Measurements from ENCODE around the gene FRAT2.
"Not testable (repeated sequence)": the region's sequence is repeated elsewhere in the genome, so short reads cannot be mapped to it uniquely, and the experiment has no call there.

FRAT2 gene

GRCh38 chr10:97356318-97356914 lies 21.9 kb upstream of the FRAT2 start:
- Histone ChIP-seq H3K4me1 (ENCODE audit: control insufficient read depth, insufficient read depth, low read length, unreplicated experiment) (no peaks in the 10 kb centered on the region), H3K4me3 (ENCODE audit: low read depth, low read length) (no peak overlapping the region), H3K79me2 (ENCODE audit: control insufficient read depth, insufficient read depth, low read length, unreplicated experiment) (no peaks in the 10 kb centered on the region), H3K27me3 (ENCODE audit: insufficient read depth, low read length) (no peaks in the 10 kb centered on the region), H3K36me3 (ENCODE audit: insufficient read depth, low read length) (no peaks in the 10 kb centered on the region), H2AFZ (ENCODE audit: low read length, unreplicated experiment) (no peak overlapping the region), H3K27ac (ENCODE audit: low read depth, low read length) (no peak overlapping the region)

DNA sequence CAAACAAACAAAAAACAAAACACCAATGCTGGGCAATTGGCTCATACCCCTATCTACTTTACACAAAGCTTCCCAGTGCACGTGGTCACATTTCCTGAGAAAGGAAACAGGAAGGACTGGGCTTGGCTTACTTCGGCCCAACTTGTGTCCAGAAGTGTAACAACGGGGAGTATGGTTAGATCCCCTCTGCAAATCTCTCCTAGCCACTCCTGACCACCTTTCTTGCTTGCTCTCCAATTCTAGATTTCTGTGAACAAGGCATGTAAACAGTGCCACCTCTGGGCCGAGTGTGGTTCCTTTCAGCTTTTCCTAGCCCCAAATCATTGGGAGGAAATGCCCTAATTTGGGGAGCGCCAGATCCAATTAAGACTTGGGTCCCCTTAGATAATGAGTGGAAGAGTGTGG lies 21.0 kb upstream of the FRAT2 start:
- Histone ChIP-seq H3K4me3 (ENCODE audit: low read depth, low read length) (no peak overlapping the region), H3K4me1 (ENCODE audit: control insufficient read depth, insufficient read depth, low read length, unreplicated experiment) (no peaks in the 10 kb centered on the region), H3K27me3 (ENCODE audit: insufficient read depth, low read length) (no peaks in the 10 kb centered on the region), H3K27ac (ENCODE audit: low read depth, low read length) (no peak overlapping the region), H3K79me2 (ENCODE audit: control insufficient read depth, insufficient read depth, low read length, unreplicated experiment) (no peaks in the 10 kb centered on the region), H2AFZ (ENCODE audit: low read length, unreplicated experiment) (no peak overlapping the region), H3K36me3 (ENCODE audit: insufficient read depth, low read length) (no peaks in the 10 kb centered on the region)

GRCh38 chr10:97353945-97354344 lies 19.4 kb upstream of the FRAT2 start:
- Histone ChIP-seq H3K36me3 (ENCODE audit: insufficient read depth, low read length) (no peaks in the 10 kb centered on the region), H3K79me2 (ENCODE audit: control insufficient read depth, insufficient read depth, low read length, unreplicated experiment) (no peaks in the 10 kb centered on the region), H3K4me3 (ENCODE audit: low read depth, low read length) (no peak overlapping the region), H2AFZ (ENCODE audit: low read length, unreplicated experiment) (no peak overlapping the region), H3K27me3 (ENCODE audit: insufficient read depth, low read length) (no peaks in the 10 kb centered on the region), H3K27ac (ENCODE audit: low read depth, low read length) (no peak overlapping the region), H3K4me1 (ENCODE audit: control insufficient read depth, insufficient read depth, low read length, unreplicated experiment) (no peaks in the 10 kb centered on the region)

DNA sequence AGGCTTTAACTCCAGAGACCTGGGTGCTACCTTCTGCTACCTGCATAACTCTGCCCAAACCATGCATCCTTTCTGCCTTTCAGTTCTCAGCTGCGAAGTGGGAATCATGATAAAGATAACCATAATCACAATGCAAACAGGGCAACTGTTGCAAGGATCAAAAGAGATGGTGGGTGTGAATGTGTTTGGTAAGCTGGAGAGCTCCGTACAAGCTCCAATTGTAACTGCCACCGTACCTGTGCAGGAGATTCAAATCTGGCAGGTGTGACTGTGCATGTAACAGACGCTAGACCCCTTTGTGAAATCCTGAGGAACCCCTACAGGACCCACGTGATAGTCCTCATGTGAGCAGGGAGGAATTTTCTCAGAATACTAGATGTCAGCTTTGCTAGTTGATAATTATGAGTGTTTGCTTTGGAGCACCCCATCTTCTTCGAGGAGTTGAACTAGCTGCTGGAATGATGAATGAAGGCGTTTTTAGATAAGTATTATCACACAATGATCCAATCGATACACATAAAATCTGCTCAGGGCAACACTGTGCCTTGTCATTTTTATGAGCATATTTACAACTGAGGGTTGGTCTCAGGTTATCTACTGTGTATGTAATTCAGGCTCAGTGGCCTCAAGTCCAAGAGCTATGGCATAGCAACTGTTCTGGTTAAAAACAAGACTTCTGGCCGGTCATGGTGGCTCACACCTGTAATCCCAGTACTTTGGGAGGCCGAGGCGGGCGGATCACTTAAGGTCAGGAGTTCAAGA lies 15.4 kb upstream of the FRAT2 start:
- H3K27me3 ChIP-seq (ENCODE audit: insufficient read depth, low read length), result no peaks in the 10 kb centered on the region
- H2AFZ ChIP-seq (ENCODE audit: low read length, unreplicated experiment), result no peak overlapping the region
- H3K36me3 ChIP-seq (ENCODE audit: insufficient read depth, low read length), result no peaks in the 10 kb centered on the region
- H3K4me3 ChIP-seq (ENCODE audit: low read depth, low read length), result no peak overlapping the region
- no peaks in the 10 kb centered on the region for H3K4me1 ChIP-seq (ENCODE audit: control insufficient read depth, insufficient read depth, low read length, unreplicated experiment)
- H3K79me2 ChIP-seq (ENCODE audit: control insufficient read depth, insufficient read depth, low read length, unreplicated experiment), result no peaks in the 10 kb centered on the region
- H3K27ac ChIP-seq (ENCODE audit: low read depth, low read length), result no peak overlapping the region

DNA sequence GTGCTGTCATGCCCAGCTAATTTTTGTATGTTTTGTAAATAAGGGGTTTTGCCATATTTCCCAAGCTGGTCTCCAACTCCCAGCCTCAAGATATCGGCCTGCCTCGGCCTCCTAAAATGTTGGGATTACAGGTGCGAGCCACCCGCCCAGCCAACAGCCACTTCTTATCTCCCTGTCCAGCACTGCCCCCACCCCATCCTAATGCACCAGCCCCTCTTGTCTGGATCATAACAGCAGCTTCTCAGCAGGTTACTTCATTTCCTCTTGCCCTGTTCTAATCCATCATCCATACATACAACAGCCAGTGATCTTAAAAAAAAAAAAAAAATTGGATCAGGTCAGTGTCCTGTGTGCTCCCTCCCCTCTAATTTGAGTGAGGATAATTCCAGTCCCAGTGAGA lies 12.8 kb upstream of the FRAT2 start:
- H3K27ac ChIP-seq (ENCODE audit: low read depth, low read length), result no peak overlapping the region

GRCh38 chr10:97343664-97344063 lies 9.1 kb upstream of the FRAT2 start:
- H3K27ac ChIP-seq (ENCODE audit: low read depth, low read length); H3K4me3 ChIP-seq (ENCODE audit: low read depth, low read length); H2AFZ ChIP-seq (ENCODE audit: low read length, unreplicated experiment); H3K27me3 ChIP-seq (ENCODE audit: insufficient read depth, low read length); H3K4me1 ChIP-seq (ENCODE audit: control insufficient read depth, insufficient read depth, low read length, unreplicated experiment); H3K79me2 ChIP-seq (ENCODE audit: control insufficient read depth, insufficient read depth, low read length, unreplicated experiment); H3K36me3 ChIP-seq (ENCODE audit: insufficient read depth, low read length): not testable (repeated sequence)

More for the DNA sequence above, 12.8 kb upstream of the FRAT2 start:
- Histone ChIP-seq H2AFZ (ENCODE audit: low read length, unreplicated experiment) (no peak overlapping the region), H3K4me1 (ENCODE audit: control insufficient read depth, insufficient read depth, low read length, unreplicated experiment) (no peaks in the 10 kb centered on the region), H3K36me3 (ENCODE audit: insufficient read depth, low read length) (no peaks in the 10 kb centered on the region), H3K27me3 (ENCODE audit: insufficient read depth, low read length) (no peaks in the 10 kb centered on the region), H3K4me3 (ENCODE audit: low read depth, low read length) (no peak overlapping the region), H3K79me2 (ENCODE audit: control insufficient read depth, insufficient read depth, low read length, unreplicated experiment) (no peaks in the 10 kb centered on the region)

DNA sequence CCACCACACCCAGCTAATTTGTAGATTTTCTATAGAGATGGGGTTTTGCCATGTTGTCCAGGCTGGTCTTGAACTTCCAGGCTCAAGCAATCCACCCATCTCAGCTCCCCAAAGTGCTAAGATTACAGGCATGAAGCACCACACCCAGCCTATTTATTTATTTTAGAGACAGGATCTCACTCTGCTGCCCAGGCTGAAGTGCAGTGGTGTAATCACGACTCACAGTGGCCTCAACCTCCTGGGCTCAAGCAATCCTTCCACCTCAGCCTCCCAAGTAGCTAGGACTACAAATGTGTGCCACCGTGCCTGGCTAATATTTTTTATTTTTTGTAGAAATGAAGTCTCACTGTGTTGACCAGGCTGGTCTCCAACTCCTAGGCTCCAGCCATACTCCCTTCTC lies 6.9 kb upstream of the FRAT2 start:
- Histone ChIP-seq H3K27ac (ENCODE audit: low read depth, low read length) (no peak overlapping the region), H3K79me2 (ENCODE audit: control insufficient read depth, insufficient read depth, low read length, unreplicated experiment) (no peaks in the 10 kb centered on the region), H2AFZ (ENCODE audit: low read length, unreplicated experiment) (no peak overlapping the region), H3K36me3 (ENCODE audit: insufficient read depth, low read length) (no peaks in the 10 kb centered on the region), H3K4me1 (ENCODE audit: control insufficient read depth, insufficient read depth, low read length, unreplicated experiment) (peaks cover 8% of the 10 kb centered on the region), H3K27me3 (ENCODE audit: insufficient read depth, low read length) (peaks cover 14% of the 10 kb centered on the region), H3K4me3 (ENCODE audit: low read depth, low read length) (no peak overlapping the region)

DNA sequence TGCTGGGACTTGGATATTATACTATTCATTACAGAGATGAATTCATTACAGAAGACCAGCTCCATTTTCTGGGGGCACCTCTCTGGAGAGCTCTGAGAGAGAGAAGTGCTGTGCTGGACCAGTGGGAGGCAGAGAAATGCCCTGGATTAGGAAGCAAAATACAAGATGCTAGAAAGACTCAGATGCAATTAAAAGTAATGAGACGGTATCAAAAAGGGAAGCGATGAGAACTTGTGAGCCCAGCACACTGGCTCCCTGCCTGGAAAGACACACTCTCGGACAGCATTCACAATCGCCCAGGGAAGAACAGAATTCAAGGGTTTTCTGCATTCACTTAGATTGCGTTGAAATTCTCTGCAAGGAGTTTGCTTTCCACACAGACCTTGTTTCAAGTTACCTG lies 3.5 kb upstream of the FRAT2 start:
- H3K27me3 ChIP-seq (ENCODE audit: insufficient read depth, low read length), result peaks cover 26% of the 10 kb centered on the region
- no peaks in the 10 kb centered on the region for H3K36me3 ChIP-seq (ENCODE audit: insufficient read depth, low read length)
- H3K4me3 ChIP-seq (ENCODE audit: low read depth, low read length), result no peak overlapping the region
- H3K27ac ChIP-seq (ENCODE audit: low read depth, low read length), result no peak overlapping the region
- no peak overlapping the region for H2AFZ ChIP-seq (ENCODE audit: low read length, unreplicated experiment)
- H3K4me1 ChIP-seq (ENCODE audit: control insufficient read depth, insufficient read depth, low read length, unreplicated experiment), result peaks cover 8% of the 10 kb centered on the region
- no peaks in the 10 kb centered on the region for H3K79me2 ChIP-seq (ENCODE audit: control insufficient read depth, insufficient read depth, low read length, unreplicated experiment)

GRCh38 chr10:97336942-97337831 lies 2.7 kb upstream of the FRAT2 start:
- Histone ChIP-seq H3K4me1 (ENCODE audit: control insufficient read depth, insufficient read depth, low read length, unreplicated experiment) (peaks cover 8% of the 10 kb centered on the region), H3K79me2 (ENCODE audit: control insufficient read depth, insufficient read depth, low read length, unreplicated experiment) (peaks cover 6% of the 10 kb centered on the region), H3K36me3 (ENCODE audit: insufficient read depth, low read length) (no peaks in the 10 kb centered on the region), H3K27ac (ENCODE audit: low read depth, low read length) (no peak overlapping the region), H3K27me3 (ENCODE audit: insufficient read depth, low read length) (peaks cover 26% of the 10 kb centered on the region), H3K4me3 (ENCODE audit: low read depth, low read length) (no peak overlapping the region), H2AFZ (ENCODE audit: low read length, unreplicated experiment) (no peak overlapping the region)

- H3K4me3 ChIP-seq (ENCODE audit: low read depth, low read length), result no peak overlapping the region
- H3K27ac ChIP-seq (ENCODE audit: low read depth, low read length), result no peak overlapping the region
- peaks cover 26% of the 10 kb centered on the region for H3K27me3 ChIP-seq (ENCODE audit: insufficient read depth, low read length)
- peaks cover 12% of the 10 kb centered on the region for H3K4me1 ChIP-seq (ENCODE audit: control insufficient read depth, insufficient read depth, low read length, unreplicated experiment)
- H3K36me3 ChIP-seq (ENCODE audit: insufficient read depth, low read length), result no peaks in the 10 kb centered on the region
- peaks cover 10% of the 10 kb centered on the region for H3K79me2 ChIP-seq (ENCODE audit: control insufficient read depth, insufficient read depth, low read length, unreplicated experiment)
- no peak overlapping the region for H2AFZ ChIP-seq (ENCODE audit: low read length, unreplicated experiment)
Measured at GRCh38 chr10:97336446-97336845, 1.9 kb upstream of the FRAT2 start.

Data from ACC112 (cell line).